PC-9 (cell line): ENCODE measurements around the gene RELA.

Source experiments
- EZH2 ChIP-seq: fragments of 200-600 bp; sonication (generic); IDR thresholded peaks from 2 replicates; pipeline ENCODE4 v1.8.0; 2017; ENCODE audit warnings: antibody characterized with exemption, low read depth
- TF ChIP-seq, protein P1 (sequence below): fragments of 200-600 bp; sonication (generic); conservative IDR thresholded peaks from 2 replicates; pipeline ENCODE4 v1.6.1; 2017; ENCODE audit warnings: mixed run types, antibody characterized with exemption, mild to moderate bottlenecking, moderate library complexity

DNA sequence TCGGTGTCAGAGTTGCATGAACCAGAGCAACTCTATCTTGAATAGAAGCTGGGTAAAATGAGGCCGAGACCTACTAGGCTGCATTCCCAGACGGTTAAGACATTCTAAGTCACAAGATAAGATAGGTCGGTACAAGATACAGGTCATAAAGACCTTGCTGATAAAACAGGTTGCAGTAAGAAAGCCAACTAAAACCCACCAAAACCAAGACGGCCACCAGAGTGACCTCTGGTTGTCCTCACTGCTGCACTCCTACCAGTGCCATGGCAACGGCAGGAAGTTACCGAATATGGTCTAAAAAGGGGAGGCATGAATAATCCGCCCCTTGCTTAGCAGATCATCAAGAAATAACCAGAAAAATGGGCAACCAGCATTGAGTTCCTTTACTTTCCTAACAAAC is 46.9 kb upstream of the RELA start:
- TF ChIP-seq, protein P1, sequence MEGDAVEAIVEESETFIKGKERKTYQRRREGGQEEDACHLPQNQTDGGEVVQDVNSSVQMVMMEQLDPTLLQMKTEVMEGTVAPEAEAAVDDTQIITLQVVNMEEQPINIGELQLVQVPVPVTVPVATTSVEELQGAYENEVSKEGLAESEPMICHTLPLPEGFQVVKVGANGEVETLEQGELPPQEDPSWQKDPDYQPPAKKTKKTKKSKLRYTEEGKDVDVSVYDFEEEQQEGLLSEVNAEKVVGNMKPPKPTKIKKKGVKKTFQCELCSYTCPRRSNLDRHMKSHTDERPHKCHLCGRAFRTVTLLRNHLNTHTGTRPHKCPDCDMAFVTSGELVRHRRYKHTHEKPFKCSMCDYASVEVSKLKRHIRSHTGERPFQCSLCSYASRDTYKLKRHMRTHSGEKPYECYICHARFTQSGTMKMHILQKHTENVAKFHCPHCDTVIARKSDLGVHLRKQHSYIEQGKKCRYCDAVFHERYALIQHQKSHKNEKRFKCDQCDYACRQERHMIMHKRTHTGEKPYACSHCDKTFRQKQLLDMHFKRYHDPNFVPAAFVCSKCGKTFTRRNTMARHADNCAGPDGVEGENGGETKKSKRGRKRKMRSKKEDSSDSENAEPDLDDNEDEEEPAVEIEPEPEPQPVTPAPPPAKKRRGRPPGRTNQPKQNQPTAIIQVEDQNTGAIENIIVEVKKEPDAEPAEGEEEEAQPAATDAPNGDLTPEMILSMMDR = no peak
- no peak for TF ChIP-seq EZH2
